HEK293 (cell line): ENCODE measurements around the gene ARHGAP4.

Experiments used
- CTCF ChIP-seq: fragments of 450-650 bp; formaldehyde crosslinking; IDR thresholded peaks from 2 replicates; pipeline ENCODE4 v1.5.1; 2016; ENCODE audit warnings: missing biosample characterization, missing genetic modification characterization
- KLF8 ChIP-seq: fragments of 450-650 bp; formaldehyde crosslinking; IDR thresholded peaks from 2 replicates; pipeline ENCODE4 v1.5.1; 2016; ENCODE audit warnings: missing biosample characterization, missing genetic modification characterization
- PRDM1 ChIP-seq: fragments of 450-650 bp; formaldehyde crosslinking; IDR thresholded peaks from 2 replicates; pipeline ENCODE4; 2016; ENCODE audit warnings: missing biosample characterization, missing genetic modification characterization
- REST ChIP-seq: fragments of 450-650 bp; formaldehyde crosslinking; IDR thresholded peaks from 2 replicates; pipeline ENCODE4 v1.5.1; 2016; ENCODE audit warnings: missing biosample characterization, missing genetic modification characterization
- TCF7L2 ChIP-seq: IDR thresholded peaks from 2 replicates; pipeline ENCODE4 v1.6.1; 2011; ENCODE audit warnings: low read depth, mild to moderate bottlenecking, inconsistent platforms, low read length, moderate library complexity, borderline replicate concordance
- ZBTB1 ChIP-seq: fragments of 450-650 bp; formaldehyde crosslinking; IDR thresholded peaks from 2 replicates; pipeline ENCODE4 v1.5.1; 2016; ENCODE audit warnings: missing biosample characterization, missing genetic modification characterization
- ZNF354C ChIP-seq: fragments of 450-650 bp; formaldehyde crosslinking; IDR thresholded peaks from 2 replicates; pipeline ENCODE4 v1.5.1; 2016; ENCODE audit warnings: missing biosample characterization, missing genetic modification characterization, low read depth, borderline replicate concordance
- ZNF423 ChIP-seq: fragments of 450-650 bp; formaldehyde crosslinking; IDR thresholded peaks from 2 replicates; pipeline ENCODE4 v1.5.1; 2016; ENCODE audit warnings: missing biosample characterization, missing genetic modification characterization
- ZNF561 ChIP-seq: fragments of 450-650 bp; IDR thresholded peaks from 2 replicates; pipeline ENCODE4 v1.5.1; 2018; ENCODE audit warnings: missing biosample characterization, missing genetic modification characterization, borderline replicate concordance
- ZNF658 ChIP-seq: fragments of 450-650 bp; formaldehyde crosslinking; IDR thresholded peaks from 2 replicates; pipeline ENCODE4; 2016; ENCODE audit warnings: missing biosample characterization, missing genetic modification characterization
- ZNF701 ChIP-seq: fragments of 450-650 bp; formaldehyde crosslinking; IDR thresholded peaks from 2 replicates; pipeline ENCODE4 v1.5.1; 2016; ENCODE audit warnings: missing biosample characterization, missing genetic modification characterization
- ZSCAN18 ChIP-seq: fragments of 450-650 bp; formaldehyde crosslinking; IDR thresholded peaks from 2 replicates; pipeline ENCODE4 v1.5.1; 2016; ENCODE audit warnings: missing biosample characterization, missing genetic modification characterization
- TF ChIP-seq, protein P1 (sequence below): fragments of 450-650 bp; formaldehyde crosslinking; IDR thresholded peaks from 2 replicates; pipeline ENCODE4 v1.5.1; 2016; ENCODE audit warnings: missing biosample characterization, missing genetic modification characterization, low read depth

GRCh38 chrX:153925739-153926551 is at the start of gene ARHGAP4:
- no peak for TF ChIP-seq REST (tag by site-specific recombination)
- TF ChIP-seq, protein P1, sequence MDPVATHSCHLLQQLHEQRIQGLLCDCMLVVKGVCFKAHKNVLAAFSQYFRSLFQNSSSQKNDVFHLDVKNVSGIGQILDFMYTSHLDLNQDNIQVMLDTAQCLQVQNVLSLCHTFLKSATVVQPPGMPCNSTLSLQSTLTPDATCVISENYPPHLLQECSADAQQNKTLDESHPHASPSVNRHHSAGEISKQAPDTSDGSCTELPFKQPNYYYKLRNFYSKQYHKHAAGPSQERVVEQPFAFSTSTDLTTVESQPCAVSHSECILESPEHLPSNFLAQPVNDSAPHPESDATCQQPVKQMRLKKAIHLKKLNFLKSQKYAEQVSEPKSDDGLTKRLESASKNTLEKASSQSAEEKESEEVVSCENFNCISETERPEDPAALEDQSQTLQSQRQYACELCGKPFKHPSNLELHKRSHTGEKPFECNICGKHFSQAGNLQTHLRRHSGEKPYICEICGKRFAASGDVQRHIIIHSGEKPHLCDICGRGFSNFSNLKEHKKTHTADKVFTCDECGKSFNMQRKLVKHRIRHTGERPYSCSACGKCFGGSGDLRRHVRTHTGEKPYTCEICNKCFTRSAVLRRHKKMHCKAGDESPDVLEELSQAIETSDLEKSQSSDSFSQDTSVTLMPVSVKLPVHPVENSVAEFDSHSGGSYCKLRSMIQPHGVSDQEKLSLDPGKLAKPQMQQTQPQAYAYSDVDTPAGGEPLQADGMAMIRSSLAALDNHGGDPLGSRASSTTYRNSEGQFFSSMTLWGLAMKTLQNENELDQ (tag by site-specific recombination): no peak
- no peak for TF ChIP-seq CTCF (tag by site-specific recombination)
- no peak for TF ChIP-seq ZNF561 (tag by site-specific recombination)
- TF ChIP-seq KLF8: no peak
- no peak for TF ChIP-seq ZNF423 (tag by site-specific recombination)
- no peak for TF ChIP-seq ZNF354C (tag by site-specific recombination)
- no peak for TF ChIP-seq ZBTB1
- no peak for TF ChIP-seq ZNF658 (tag by site-specific recombination)
- no peak for TF ChIP-seq ZSCAN18 (tag by site-specific recombination)
- TF ChIP-seq ZNF701 (tag by site-specific recombination): no peak
- no peak for TF ChIP-seq PRDM1 (tag by site-specific recombination)
- TF ChIP-seq TCF7L2: no peak
